ENCODE data around the gene TBCK. TPM values are rescaled to one million over a fixed set of nuclear protein-coding genes. Genes with fewer than 3 reads are reported as not detected.

The TBCK gene
- total and polyA plus RNA-seq, 2 donors (not counting 1 experiment from before 2014, with no cell fraction given), result 17.5 to 86.1 TPM

GRCh38 chr4:106186201-106186600 lies 129.8 kb downstream of the TBCK start:
- intact Hi-C loops (cut with micrococcal nuclease), result no loop called here
- ChIA-PET POLR2A (no interaction called here), CTCF (no interaction called here)
- H3K9me3 ChIP-seq (ENCODE audit: control extremely low read depth in 1 of 3, control insufficient read depth in 2 of 3, insufficient read depth in 1 of 3, low read length in 2 of 3), result peaks cover 0 to 5% (median 0%) of the 10 kb centered on the region in 3 donors
- H3K27ac ChIP-seq (ENCODE audit: low read length in 2 of 2), result no peak overlapping the region
- TF ChIP-seq CTCF (IDR thresholded peaks at IDR 0.05), result no peak
- no peak for TF ChIP-seq EZH2 (IDR thresholded peaks at IDR 0.05; ENCODE audit: borderline replicate concordance, insufficient read depth, low read depth, low read length, poor library complexity, severe bottlenecking)
- no peaks in the 10 kb centered on the region for H3K27me3 ChIP-seq (replicated peaks in 1 of 4; ENCODE audit: control extremely low read depth in 1 of 4, control insufficient read depth in 3 of 4, insufficient read depth in 4 of 4, low read length in 3 of 4)
- Mint-ChIP-seq H3K9me3 (ENCODE audit: insufficient read depth) (no peaks in the 10 kb centered on the region), H3K27ac (no peak overlapping the region), H3K4me1 (no peaks in the 10 kb centered on the region), H3K4me3 (no peak overlapping the region), H3K27me3 (no peaks in the 10 kb centered on the region)
- no peaks in the 10 kb centered on the region for H3K4me1 ChIP-seq (ENCODE audit: control insufficient read depth in 2 of 2, insufficient read depth in 2 of 2, low read length in 2 of 2)
- WGBS (ENCODE audit: insufficient coverage), result no CpG with 5 or more reads among the region's 1 CpG
- no peak overlapping the region for H3K4me3 ChIP-seq (ENCODE audit: control extremely low read depth in 1 of 5, extremely low read depth in 1 of 5, insufficient read depth in 1 of 5, low read depth in 2 of 5, low read length in 4 of 5)
- no peaks in the 10 kb centered on the region for H3K79me2 ChIP-seq (ENCODE audit: control insufficient read depth, insufficient read depth, low read length)
- DNase-seq, result no peak
- no peak overlapping the region for H3K4me2 ChIP-seq (replicated peaks; ENCODE audit: low read depth, low read length, poor library complexity, severe bottlenecking)
- no peak overlapping the region for H2AFZ ChIP-seq (ENCODE audit: insufficient read depth, low read depth, low read length, poor library complexity, severe bottlenecking)
- no peaks in the 10 kb centered on the region for H4K20me1 ChIP-seq (ENCODE audit: control insufficient read depth, insufficient read depth, low read length, poor library complexity, severe bottlenecking)
- H3K36me3 ChIP-seq (replicated peaks in 1 of 2; ENCODE audit: control extremely low read depth in 1 of 2, control insufficient read depth in 1 of 2, extremely low read depth in 1 of 2, insufficient read depth in 2 of 2, low read length in 1 of 2), result peaks cover 0 to 7% of the 10 kb centered on the region in 2 experiments
- no peak overlapping the region for H3K9ac ChIP-seq (ENCODE audit: low read length)
- ATAC-seq (ENCODE audit: low read depth), result no peak

GRCh38 chr4:106183551-106183950 lies 132.5 kb downstream of the TBCK start:
- no peaks in the 10 kb centered on the region for H3K4me1 Mint-ChIP-seq

More at GRCh38 chr4:106183551-106183950, 132.5 kb downstream of the TBCK start:
- H3K36me3 ChIP-seq (replicated peaks in 1 of 2; ENCODE audit: control extremely low read depth in 1 of 2, control insufficient read depth in 1 of 2, extremely low read depth in 1 of 2, insufficient read depth in 2 of 2, low read length in 1 of 2), result peaks cover 0 to 6% of the 10 kb centered on the region in 2 experiments
- Mint-ChIP-seq H3K27ac (no peak overlapping the region), H3K9me3 (ENCODE audit: insufficient read depth) (no peaks in the 10 kb centered on the region), H3K4me3 (no peak overlapping the region), H3K27me3 (no peaks in the 10 kb centered on the region)
- H3K27me3 ChIP-seq (replicated peaks in 1 of 4; ENCODE audit: control extremely low read depth in 1 of 4, control insufficient read depth in 3 of 4, insufficient read depth in 4 of 4, low read length in 3 of 4), result no peaks in the 10 kb centered on the region
- no peaks in the 10 kb centered on the region for H3K4me1 ChIP-seq (ENCODE audit: control insufficient read depth in 2 of 2, insufficient read depth in 2 of 2, low read length in 2 of 2)
- no peak overlapping the region for H3K9ac ChIP-seq (ENCODE audit: low read length)
- no peak overlapping the region for H3K4me2 ChIP-seq (replicated peaks; ENCODE audit: low read depth, low read length, poor library complexity, severe bottlenecking)
- no peak for TF ChIP-seq CTCF (IDR thresholded peaks at IDR 0.05)
- TF ChIP-seq EZH2 (IDR thresholded peaks at IDR 0.05; ENCODE audit: borderline replicate concordance, insufficient read depth, low read depth, low read length, poor library complexity, severe bottlenecking), result no peak
- no peak overlapping the region for H2AFZ ChIP-seq (ENCODE audit: insufficient read depth, low read depth, low read length, poor library complexity, severe bottlenecking)
- DNase-seq, result no peak
- H3K4me3 ChIP-seq (ENCODE audit: control extremely low read depth in 1 of 5, extremely low read depth in 1 of 5, insufficient read depth in 1 of 5, low read depth in 2 of 5, low read length in 4 of 5), result no peak overlapping the region
- no peak overlapping the region for H3K27ac ChIP-seq (ENCODE audit: low read length in 2 of 2)
- H4K20me1 ChIP-seq (ENCODE audit: control insufficient read depth, insufficient read depth, low read length, poor library complexity, severe bottlenecking), result no peaks in the 10 kb centered on the region
- no peaks in the 10 kb centered on the region for H3K79me2 ChIP-seq (ENCODE audit: control insufficient read depth, insufficient read depth, low read length)
- peaks cover 0 to 5% (median 0%) of the 10 kb centered on the region in 3 donors for H3K9me3 ChIP-seq (ENCODE audit: control extremely low read depth in 1 of 3, control insufficient read depth in 2 of 3, insufficient read depth in 1 of 3, low read length in 2 of 3)
- ATAC-seq (ENCODE audit: low read depth), result no peak
- CTCF ChIA-PET, result no interaction called here
- POLR2A ChIA-PET, result no interaction called here
- intact Hi-C loops (cut with micrococcal nuclease), result no loop called here

Data from B cell (primary cell).